ENCODE data around the gene ENPEP. TPM values are rescaled to one million over a fixed set of nuclear protein-coding genes. Genes with fewer than 3 reads are reported as not detected.
A peak's percentile ranks its signal among the peaks of the same experiment; 100 is the strongest.

The ENPEP gene
- total and polyA plus RNA-seq, 3 experiments from 2014 or later: not detected

GRCh38 chr4:110504084-110504435 lies 28.1 kb downstream of the ENPEP start:
- CTCF ChIA-PET: interaction anchor here (1.3 kb wide), 1 partner anchor 506 kb away, joined by 3 read pairs; no protein-coding TSS in a partner anchor
- H3K9me3 Mint-ChIP-seq: no peaks in the 10 kb centered on the region

GRCh38 chr4:110505440-110505839 lies 29.5 kb downstream of the ENPEP start:
- Histone ChIP-seq H3K27ac (ENCODE audit: low read depth, low read length) (no peak overlapping the region), H3K9me3 (ENCODE audit: low read length) (no peaks in the 10 kb centered on the region), H3K27me3 (ENCODE audit: insufficient read depth, low read length, poor library complexity, severe bottlenecking) (no peaks in the 10 kb centered on the region), H3K4me1 (ENCODE audit: insufficient read depth, low read length) (no peaks in the 10 kb centered on the region), H3K4me3 (ENCODE audit: low read length) (no peak overlapping the region), H3K36me3 (ENCODE audit: insufficient read depth, low read length) (no peaks in the 10 kb centered on the region)
- no peaks in the 10 kb centered on the region for H3K4me1 Mint-ChIP-seq
- ChIA-PET POLR2A (no interaction called here), CTCF (interaction anchor here (2.3 kb wide), 1 partner anchor 11 kb away, joined by 6 read pairs; no protein-coding TSS in a partner anchor)
- no peaks in the 10 kb centered on the region for H3K36me3 Mint-ChIP-seq
- H3K27ac Mint-ChIP-seq: no peak overlapping the region
- H3K9me3 Mint-ChIP-seq: no peaks in the 10 kb centered on the region
- peaks cover 4 to 7% of the 10 kb centered on the region in 2 donors for H3K27me3 Mint-ChIP-seq
- no peak overlapping the region for H3K4me3 Mint-ChIP-seq
- no peak for DNase-seq

More at GRCh38 chr4:110504084-110504435, 28.1 kb downstream of the ENPEP start:
- Mint-ChIP-seq H3K27ac (no peak overlapping the region), H3K4me1 (no peaks in the 10 kb centered on the region), H3K36me3 (no peaks in the 10 kb centered on the region), H3K27me3 (peaks cover 4 to 10% of the 10 kb centered on the region in 2 donors), H3K4me3 (no peak overlapping the region)
- no peaks in the 10 kb centered on the region for H3K27me3 ChIP-seq (ENCODE audit: insufficient read depth, low read length, poor library complexity, severe bottlenecking)
- no peak overlapping the region for H3K4me3 ChIP-seq (ENCODE audit: low read length)
- no peak overlapping the region for H3K27ac ChIP-seq (ENCODE audit: low read depth, low read length)
- no peak for DNase-seq
- H3K9me3 ChIP-seq (ENCODE audit: low read length): no peaks in the 10 kb centered on the region
- no peaks in the 10 kb centered on the region for H3K36me3 ChIP-seq (ENCODE audit: insufficient read depth, low read length)
- no peaks in the 10 kb centered on the region for H3K4me1 ChIP-seq (ENCODE audit: insufficient read depth, low read length)
- POLR2A ChIA-PET: no interaction called here

GRCh38 chr4:110508827-110509710 lies 33.1 kb downstream of the ENPEP start:
- H3K27ac ChIP-seq (ENCODE audit: low read depth, low read length): no peak overlapping the region
- CTCF ChIA-PET: interaction anchor here (1.0 to 10.8 kb wide), 5 partner anchors 252 to 510 kb away, joined by 3 to 56 read pairs (median 4); no protein-coding TSS in a partner anchor
- no peaks in the 10 kb centered on the region for H3K4me1 ChIP-seq (ENCODE audit: insufficient read depth, low read length)
- Mint-ChIP-seq H3K4me3 (no peak overlapping the region), H3K27ac (no peak overlapping the region), H3K9me3 (no peaks in the 10 kb centered on the region), H3K4me1 (no peaks in the 10 kb centered on the region), H3K27me3 (no peaks in the 10 kb centered on the region), H3K36me3 (no peaks in the 10 kb centered on the region)
- no peaks in the 10 kb centered on the region for H3K27me3 ChIP-seq (ENCODE audit: insufficient read depth, low read length, poor library complexity, severe bottlenecking)
- no peaks in the 10 kb centered on the region for H3K9me3 ChIP-seq (ENCODE audit: low read length)
- POLR2A ChIA-PET: no interaction called here
- DNase-seq: no peak
- H3K4me3 ChIP-seq (ENCODE audit: low read length): no peak overlapping the region
- H3K36me3 ChIP-seq (ENCODE audit: insufficient read depth, low read length): no peaks in the 10 kb centered on the region

- Mint-ChIP-seq H3K27me3 (no peaks in the 10 kb centered on the region), H3K9me3 (no peaks in the 10 kb centered on the region), H3K4me1 (peaks cover 4 to 5% (median 5%) of the 10 kb centered on the region in 3 donors), H3K4me3 (no peak overlapping the region), H3K27ac (no peak overlapping the region), H3K36me3 (no peaks in the 10 kb centered on the region)
- ChIA-PET POLR2A (no interaction called here), CTCF (interaction anchor here (0.9 to 10.8 kb wide), 7 partner anchors 11 to 1077 kb away, joined by 3 to 56 read pairs (median 6); no protein-coding TSS in a partner anchor)
- no peak overlapping the region for H3K4me3 ChIP-seq (ENCODE audit: low read length)
- H3K27me3 ChIP-seq (ENCODE audit: insufficient read depth, low read length, poor library complexity, severe bottlenecking): no peaks in the 10 kb centered on the region
- no peaks in the 10 kb centered on the region for H3K36me3 ChIP-seq (ENCODE audit: insufficient read depth, low read length)
- H3K27ac ChIP-seq (ENCODE audit: low read depth, low read length): no peak overlapping the region
- H3K4me1 ChIP-seq (ENCODE audit: insufficient read depth, low read length): peaks cover 3% of the 10 kb centered on the region
- H3K9me3 ChIP-seq (ENCODE audit: low read length): no peaks in the 10 kb centered on the region
- no peak for DNase-seq
Measured at GRCh38 chr4:110510277-110510676, 34.3 kb downstream of the ENPEP start.

- H3K36me3 Mint-ChIP-seq: peaks cover 0 to under 1% (median 0%) of the 10 kb centered on the region in 3 donors
Measured at GRCh38 chr4:110510955-110511544, 35.1 kb downstream of the ENPEP start.

GRCh38 chr4:110512901-110513300 lies 36.9 kb downstream of the ENPEP start:
- H3K36me3 ChIP-seq (ENCODE audit: insufficient read depth, low read length): no peaks in the 10 kb centered on the region
- H3K4me1 Mint-ChIP-seq: peaks cover 12 to 18% (median 15%) of the 10 kb centered on the region in 3 donors
- H3K4me3 ChIP-seq (ENCODE audit: low read length): no peak overlapping the region
- H3K27me3 ChIP-seq (ENCODE audit: insufficient read depth, low read length, poor library complexity, severe bottlenecking): no peaks in the 10 kb centered on the region
- H3K27ac ChIP-seq (ENCODE audit: low read depth, low read length): no peak overlapping the region
- H3K4me3 Mint-ChIP-seq: peak overlapping the region in 1 of 7 donors; percentile 9
- peaks cover 10% of the 10 kb centered on the region for H3K4me1 ChIP-seq (ENCODE audit: insufficient read depth, low read length)
- no peaks in the 10 kb centered on the region for H3K9me3 Mint-ChIP-seq
- no peak overlapping the region for H3K27ac Mint-ChIP-seq
- DNase-seq: no peak
- no peaks in the 10 kb centered on the region for H3K27me3 Mint-ChIP-seq
- CTCF ChIA-PET: interaction anchor here (1.5 to 10.8 kb wide), 3 partner anchors 507 to 516 kb away, joined by 4 to 106 read pairs (median 56); no protein-coding TSS in a partner anchor
- H3K9me3 ChIP-seq (ENCODE audit: low read length): no peaks in the 10 kb centered on the region
- H3K36me3 Mint-ChIP-seq: peaks cover 0 to 3% (median 0%) of the 10 kb centered on the region in 3 donors
- POLR2A ChIA-PET: no interaction called here

More at GRCh38 chr4:110510955-110511544, 35.1 kb downstream of the ENPEP start:
- Histone ChIP-seq H3K4me3 (ENCODE audit: low read length) (no peak overlapping the region), H3K4me1 (ENCODE audit: insufficient read depth, low read length) (peaks cover 10% of the 10 kb centered on the region), H3K27ac (ENCODE audit: low read depth, low read length) (no peak overlapping the region), H3K9me3 (ENCODE audit: low read length) (no peaks in the 10 kb centered on the region), H3K27me3 (ENCODE audit: insufficient read depth, low read length, poor library complexity, severe bottlenecking) (no peaks in the 10 kb centered on the region), H3K36me3 (ENCODE audit: insufficient read depth, low read length) (no peaks in the 10 kb centered on the region)
- H3K27me3 Mint-ChIP-seq: no peaks in the 10 kb centered on the region
- no peak overlapping the region for H3K27ac Mint-ChIP-seq
- ChIA-PET POLR2A (no interaction called here), CTCF (interaction anchor here (0.9 to 10.8 kb wide), 7 partner anchors 10 to 1078 kb away, joined by 3 to 56 read pairs (median 6); no protein-coding TSS in a partner anchor)
- no peak overlapping the region for H3K4me3 Mint-ChIP-seq
- DNase-seq: peak in 2 of 5 donors; percentile 43
- H3K4me1 Mint-ChIP-seq: peaks cover 9 to 12% (median 11%) of the 10 kb centered on the region in 3 donors
- H3K9me3 Mint-ChIP-seq: no peaks in the 10 kb centered on the region

- DNase-seq: peak in 2 of 5 donors; percentile 35 to 36
- H3K27ac Mint-ChIP-seq: peak overlapping the region in 3 of 8 donors; percentile 56 to 94 (median 63)
- peaks cover 0 to 3% (median 0%) of the 10 kb centered on the region in 3 donors for H3K36me3 Mint-ChIP-seq
- no peak overlapping the region for H3K27ac ChIP-seq (ENCODE audit: low read depth, low read length)
- peak overlapping the region; percentile 86 to 98 (median 97) for H3K4me3 Mint-ChIP-seq
- H3K9me3 Mint-ChIP-seq: no peaks in the 10 kb centered on the region
- H3K9me3 ChIP-seq (ENCODE audit: low read length): no peaks in the 10 kb centered on the region
- H3K27me3 ChIP-seq (ENCODE audit: insufficient read depth, low read length, poor library complexity, severe bottlenecking): no peaks in the 10 kb centered on the region
- H3K36me3 ChIP-seq (ENCODE audit: insufficient read depth, low read length): no peaks in the 10 kb centered on the region
- ChIA-PET POLR2A (no interaction called here), CTCF (interaction anchor here (1.0 to 10.8 kb wide), 4 partner anchors 50 to 518 kb away, joined by 3 to 106 read pairs (median 33); no protein-coding TSS in a partner anchor)
- H3K4me1 Mint-ChIP-seq: peaks cover 12 to 18% (median 15%) of the 10 kb centered on the region in 3 donors
- H3K27me3 Mint-ChIP-seq: no peaks in the 10 kb centered on the region
- peaks cover 10% of the 10 kb centered on the region for H3K4me1 ChIP-seq (ENCODE audit: insufficient read depth, low read length)
- H3K4me3 ChIP-seq (ENCODE audit: low read length): no peak overlapping the region
Measured at GRCh38 chr4:110514889-110515479, 39.0 kb downstream of the ENPEP start.
